GM18951 (cell line): Measurements from ENCODE around the gene LRRFIP1.
"Not testable (repeated sequence)": the region's sequence is repeated elsewhere in the genome, so short reads cannot be mapped to it uniquely, and the experiment has no call there.

Experiments used
- POLR2A ChIP-seq: IDR thresholded peaks from 4 replicates; pipeline ENCODE4 v1.6.1; 2011; ENCODE audit warnings: mild to moderate bottlenecking; ENCODE audit not compliant: insufficient read length, insufficient read depth; ENCODE audit errors: extremely low read depth
- in situ Hi-C: fragments of 300-500 bp; cut with MboI; formaldehyde crosslinking; loops from one replicate; pipeline ENCODE4 v1.12.0; 2022; ENCODE audit warnings: low sequenced_read_pairs, mixed read lengths, inconsistent platforms; ENCODE audit not compliant: unreplicated experiment

Gene LRRFIP1

DNA sequence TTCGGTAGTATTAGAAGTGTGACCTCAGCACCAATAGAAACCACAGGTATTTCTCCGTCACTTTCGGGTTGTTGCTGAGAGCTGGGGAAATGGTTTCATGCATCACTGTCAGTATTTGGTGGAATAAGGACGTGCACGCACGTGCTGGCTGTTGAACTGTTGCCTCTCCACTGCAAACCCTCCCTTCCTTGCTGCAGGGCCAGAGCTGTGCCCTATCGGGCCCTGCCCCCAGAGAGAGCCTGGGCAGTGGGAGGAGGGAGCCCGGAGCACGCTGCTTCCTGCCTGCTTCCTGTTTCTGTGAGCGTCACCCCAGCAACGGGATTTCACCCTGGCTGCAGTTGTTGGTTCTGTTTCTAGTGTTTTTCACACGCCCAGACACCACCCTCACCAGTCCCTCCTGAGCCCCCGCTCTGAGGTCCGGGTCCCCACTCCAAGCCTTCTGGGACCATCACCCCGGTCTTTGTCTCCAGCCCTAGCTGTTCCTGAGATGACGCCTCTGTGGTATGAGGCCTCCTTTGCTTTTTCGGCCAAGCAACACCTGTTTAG lies 47.4 kb downstream of the LRRFIP1 start:
- in situ Hi-C loops: no loop called here
- peak; percentile 32 for TF ChIP-seq POLR2A

GRCh38 chr2:237675316-237675715 lies 47.9 kb downstream of the LRRFIP1 start:
- no peak for TF ChIP-seq POLR2A
- in situ Hi-C loops: no loop called here

GRCh38 chr2:237680702-237681478 lies 53.5 kb downstream of the LRRFIP1 start:
- TF ChIP-seq POLR2A: no peak
- in situ Hi-C loops: no loop called here

DNA sequence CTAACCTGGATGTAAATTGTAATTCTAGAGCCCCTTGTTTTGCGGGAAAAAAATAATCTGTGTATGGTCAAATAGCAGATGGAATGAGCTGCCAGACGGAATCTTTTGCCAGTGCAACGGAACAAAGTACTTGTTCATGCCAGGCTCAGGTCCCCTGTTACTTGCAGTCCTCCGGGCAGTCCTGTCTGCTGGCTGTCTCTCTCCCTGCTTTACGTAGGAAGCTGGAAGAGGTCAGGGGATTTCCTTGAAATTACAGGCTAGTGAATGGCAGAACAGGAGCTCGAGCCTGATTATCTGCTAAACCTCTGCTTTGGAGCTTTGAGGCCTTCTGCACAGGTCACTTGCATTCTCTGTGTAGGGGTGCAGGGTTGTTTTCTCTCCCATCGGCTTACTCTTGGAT lies 54.8 kb downstream of the LRRFIP1 start:
- in situ Hi-C loops: no loop called here
- no peak for TF ChIP-seq POLR2A

- no peak for TF ChIP-seq POLR2A
These were observed 55.7 kb downstream of the LRRFIP1 start for GRCh38 chr2:237682856-237683670.

DNA sequence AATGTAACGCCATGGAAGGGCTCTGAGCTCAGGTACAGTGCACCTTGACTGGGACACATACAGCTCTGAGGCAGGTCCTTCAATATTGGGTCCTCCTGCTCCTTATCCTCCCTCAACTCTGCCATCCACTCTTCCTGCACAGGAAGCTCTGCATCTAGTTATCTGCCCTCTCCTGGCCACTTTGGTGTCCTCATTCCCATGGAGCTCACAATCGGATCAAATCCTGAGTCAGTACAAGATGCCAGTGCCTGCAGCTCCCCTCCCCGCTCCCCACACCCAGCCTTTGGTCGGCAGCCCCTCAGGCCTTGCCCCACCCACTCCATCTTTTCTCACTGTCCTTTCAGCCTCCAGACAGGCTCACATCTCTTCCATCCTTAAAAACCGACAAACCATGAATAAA lies 58.0 kb downstream of the LRRFIP1 start:
- no peak for TF ChIP-seq POLR2A
- in situ Hi-C loops: no loop called here

More at GRCh38 chr2:237682856-237683670, 55.7 kb downstream of the LRRFIP1 start:
- in situ Hi-C loops: no loop called here

GRCh38 chr2:237686659-237687136 lies 59.3 kb downstream of the LRRFIP1 start:
- TF ChIP-seq POLR2A: no peak
- in situ Hi-C loops: no loop called here

DNA sequence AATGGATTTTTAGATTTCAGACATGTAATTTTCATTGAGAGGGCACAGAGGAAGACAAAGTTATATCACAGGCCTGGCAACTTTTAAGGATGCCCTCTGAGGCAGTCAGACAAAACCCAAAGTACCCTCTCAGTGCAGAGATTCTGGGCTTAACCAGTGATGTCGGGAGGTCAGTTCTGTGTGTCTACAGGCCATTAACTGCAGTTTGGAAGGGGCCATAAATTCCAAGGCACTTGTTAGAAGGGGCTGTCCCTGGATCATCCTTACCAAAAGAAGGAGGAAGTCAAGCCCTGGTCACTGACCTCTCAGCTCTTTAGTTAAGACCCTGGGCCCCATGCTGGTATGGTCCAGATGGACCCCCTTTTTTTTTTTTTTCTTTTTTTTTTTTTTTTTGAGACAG lies 60.7 kb downstream of the LRRFIP1 start:
- in situ Hi-C loops: no loop called here

GRCh38 chr2:237688541-237688940 lies 61.2 kb downstream of the LRRFIP1 start:
- in situ Hi-C loops: not testable (repeated sequence)

More for the DNA sequence above, 60.7 kb downstream of the LRRFIP1 start:
- no peak for TF ChIP-seq POLR2A

DNA sequence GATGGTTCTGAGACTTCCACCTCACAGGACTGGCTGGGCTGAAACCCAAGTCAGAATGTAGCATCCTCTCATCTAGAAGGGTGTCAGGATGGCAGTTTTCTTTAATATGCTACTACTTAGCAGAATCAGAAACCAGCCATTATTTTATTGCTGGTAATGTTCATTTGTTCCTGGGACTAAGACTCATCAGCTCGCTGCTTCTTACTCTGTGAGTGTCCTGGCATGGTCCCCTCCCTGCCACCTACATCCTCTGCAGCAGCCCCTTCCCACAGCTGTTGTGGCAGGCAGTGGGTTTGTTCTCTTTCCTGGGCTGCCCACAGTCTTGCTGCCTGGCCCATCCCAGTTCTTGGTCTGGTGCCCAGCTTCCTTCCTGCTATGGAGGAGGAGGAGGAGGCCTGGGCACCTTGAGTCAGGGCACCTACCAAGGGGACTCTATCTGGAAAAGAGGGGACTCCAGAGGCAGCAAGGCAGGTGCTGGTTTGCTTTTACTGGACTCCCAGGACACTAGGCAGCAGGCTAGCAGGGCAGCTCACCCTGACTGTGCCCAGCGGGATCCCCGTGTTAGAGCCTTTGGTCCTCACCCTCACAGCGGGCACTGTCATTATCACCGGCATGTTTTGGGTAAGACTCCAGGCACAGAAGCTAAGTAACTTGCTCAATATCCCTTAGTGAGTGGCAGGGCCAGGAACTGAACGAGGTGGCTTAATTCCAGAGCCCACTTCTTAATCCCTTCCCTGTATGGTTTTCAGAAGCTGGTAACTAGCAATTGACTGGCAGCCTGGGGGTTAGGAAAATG lies 62.1 kb downstream of the LRRFIP1 start:
- TF ChIP-seq POLR2A: no peak
- in situ Hi-C loops: no loop called here

- in situ Hi-C loops: no loop called here
- TF ChIP-seq POLR2A: peak; percentile 36
These were observed 63.9 kb downstream of the LRRFIP1 start for GRCh38 chr2:237691029-237691907.
